Stromal cell of bone marrow (primary cell): Measurements from ENCODE around the gene PPARA.

Experiments
- DNase-seq: peaks from one replicate; pipeline ENCODE4 v3.0.0-alpha.2; 2012; ENCODE audit warnings: low read depth

Gene PPARA

DNA sequence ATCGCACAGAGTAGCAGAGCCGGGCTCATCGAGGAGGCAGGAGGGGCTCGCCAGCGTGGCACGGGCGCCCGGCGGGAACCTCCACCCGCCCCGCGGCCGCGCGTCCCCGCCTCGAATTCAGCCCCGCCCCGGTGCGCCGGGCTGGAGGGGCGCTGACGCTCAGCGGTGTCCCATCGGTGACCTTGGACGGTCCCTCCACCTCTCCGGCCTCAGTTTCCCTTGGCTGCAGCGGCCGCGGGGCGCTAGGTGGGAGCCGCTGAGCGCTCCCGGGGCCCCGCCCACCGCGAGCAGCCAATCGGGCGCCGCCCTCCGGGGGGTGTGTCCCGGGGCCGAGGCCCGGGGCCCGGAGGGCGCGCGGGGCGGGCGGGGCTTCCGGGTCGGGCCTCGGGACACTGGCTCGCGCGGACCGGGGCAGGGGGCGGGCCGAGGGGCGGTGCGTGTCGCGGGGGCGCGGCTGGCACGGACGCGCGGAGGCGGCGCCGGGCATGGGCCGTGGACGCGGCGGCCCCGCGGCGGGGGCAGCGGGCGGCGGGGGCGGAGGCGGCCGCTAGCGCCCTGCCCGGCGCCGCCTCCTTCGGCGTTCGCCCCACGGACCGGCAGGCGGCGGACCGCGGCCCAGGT lies at the start of gene PPARA:
PPARA (plus strand) TSS at position 493 of the 621 bp plus-strand sequence. CDS start 47,858 bp downstream, outside the sequence.
- DNase-seq: peak; percentile 72

GRCh38 chr22:46102159-46102558 lies 48.2 kb upstream of the PPARA start:
- DNase-seq: no peak

DNA sequence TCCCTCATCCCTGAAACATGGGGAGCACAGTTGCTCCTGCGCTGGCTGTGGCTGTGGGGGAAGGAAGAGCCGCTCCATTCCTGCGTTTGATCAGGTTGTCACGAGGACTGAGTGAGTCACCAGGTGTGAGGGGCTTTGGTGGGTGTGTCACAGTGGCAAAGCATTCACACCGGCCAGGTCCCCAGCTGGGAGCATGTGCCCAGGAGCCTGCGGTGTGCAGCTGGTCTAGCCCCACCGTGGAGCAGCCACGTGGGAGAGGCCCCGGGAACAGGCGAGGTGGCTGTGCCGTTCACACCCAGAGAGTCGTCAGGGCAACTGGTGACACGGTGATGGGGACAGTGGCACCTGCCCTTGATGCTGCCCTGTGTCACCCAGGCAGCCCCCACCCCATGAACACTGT lies 47.6 kb upstream of the PPARA start:
- no peak for DNase-seq

GRCh38 chr22:46103181-46103580 lies 47.1 kb upstream of the PPARA start:
- no peak for DNase-seq

DNA sequence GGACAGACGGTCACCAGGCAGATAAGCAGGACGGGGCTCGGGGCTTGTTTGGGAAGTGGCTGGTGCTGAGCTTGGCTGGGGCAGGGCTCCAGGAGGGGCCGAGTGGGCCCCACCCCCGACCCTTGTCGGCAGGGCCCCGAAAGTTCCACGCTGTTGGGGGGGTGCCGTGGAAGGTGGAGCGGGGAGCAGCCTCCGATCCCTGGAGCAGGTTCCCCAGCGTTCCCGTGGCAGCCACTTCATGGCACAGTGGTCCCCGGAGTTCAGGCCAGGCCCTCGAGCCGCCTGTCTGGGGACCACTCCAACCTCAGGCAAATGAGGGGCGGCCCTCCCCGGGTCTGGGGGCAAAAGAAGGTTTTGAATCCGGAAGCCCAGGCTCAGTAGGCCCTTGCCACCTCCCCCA lies 46.7 kb upstream of the PPARA start:
- DNase-seq: no peak

DNA sequence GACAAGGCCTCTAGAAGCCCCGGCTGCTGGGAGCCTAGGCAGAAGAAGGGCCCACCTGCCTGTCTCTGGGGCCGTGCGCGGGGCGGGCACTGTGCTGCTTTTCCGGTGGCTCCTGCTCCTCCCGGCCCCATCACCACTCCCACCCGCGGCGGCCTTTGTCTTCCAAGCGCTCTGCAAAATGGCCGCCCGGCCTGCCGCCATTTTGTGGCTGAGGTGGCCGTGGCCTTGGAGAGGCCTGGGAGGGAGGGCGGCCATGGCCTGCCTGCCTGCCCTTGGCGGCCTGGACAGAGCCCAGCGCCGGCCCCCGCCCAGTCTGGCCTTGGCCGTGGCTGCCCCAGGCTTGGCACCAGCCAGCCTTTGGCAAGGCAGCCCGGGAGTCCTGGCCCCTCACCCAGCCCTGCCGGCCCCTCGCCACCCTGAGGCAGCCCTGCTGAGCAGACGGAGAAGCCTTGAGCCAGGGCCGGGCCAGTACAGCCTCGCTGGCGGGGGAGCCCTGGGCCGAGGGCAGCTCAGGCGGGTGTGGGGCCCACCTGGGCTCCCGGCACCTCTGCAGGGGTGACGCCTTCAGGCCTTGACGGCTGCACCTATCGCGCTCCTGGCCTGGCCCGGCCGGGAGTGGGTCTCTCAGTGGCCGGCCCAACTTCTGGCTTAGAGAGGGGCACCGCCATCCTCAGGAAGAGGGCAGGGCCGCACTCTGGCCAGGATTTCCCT lies 46.0 kb upstream of the PPARA start:
- DNase-seq: no peak

GRCh38 chr22:46104881-46105493 lies 45.3 kb upstream of the PPARA start:
- no peak for DNase-seq

DNA sequence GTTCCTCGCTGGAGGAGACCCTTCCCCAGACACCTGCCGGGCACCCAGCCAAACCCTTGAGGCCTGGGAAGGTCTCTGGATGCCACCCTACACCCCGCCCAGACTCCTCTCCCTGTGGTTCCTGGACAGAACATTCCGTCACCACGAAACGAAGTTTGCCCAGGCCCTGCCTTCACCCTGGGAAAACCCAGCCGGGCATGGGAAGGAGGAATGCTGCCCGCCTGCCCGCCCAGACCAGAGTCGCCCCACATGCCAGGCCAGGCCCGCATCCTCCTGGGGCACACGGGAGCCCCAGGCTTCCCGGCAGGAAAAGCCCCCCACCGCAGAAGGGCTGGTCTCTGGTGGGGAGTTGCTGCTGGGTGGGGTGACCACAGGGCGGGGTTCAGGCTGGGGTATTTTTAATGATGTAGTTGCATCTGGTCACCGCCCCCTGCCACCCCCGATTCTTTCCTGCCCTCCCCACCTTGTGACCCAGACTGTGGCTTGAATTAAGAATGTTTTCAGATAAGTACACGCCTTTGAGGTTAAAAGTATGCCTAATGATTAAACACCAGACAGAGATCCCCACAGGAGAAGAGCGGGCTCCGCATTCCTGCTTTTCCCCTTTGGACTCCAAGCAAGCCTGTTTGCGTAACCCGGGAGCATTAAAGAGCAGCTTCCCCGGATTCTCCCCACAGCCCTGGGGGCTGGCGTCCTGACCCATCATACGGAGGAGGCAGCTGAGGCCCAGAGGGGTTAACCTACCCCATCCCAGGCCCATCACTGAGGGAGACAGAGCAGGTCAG lies 44.6 kb upstream of the PPARA start:
- peak; percentile 54 for DNase-seq

DNA sequence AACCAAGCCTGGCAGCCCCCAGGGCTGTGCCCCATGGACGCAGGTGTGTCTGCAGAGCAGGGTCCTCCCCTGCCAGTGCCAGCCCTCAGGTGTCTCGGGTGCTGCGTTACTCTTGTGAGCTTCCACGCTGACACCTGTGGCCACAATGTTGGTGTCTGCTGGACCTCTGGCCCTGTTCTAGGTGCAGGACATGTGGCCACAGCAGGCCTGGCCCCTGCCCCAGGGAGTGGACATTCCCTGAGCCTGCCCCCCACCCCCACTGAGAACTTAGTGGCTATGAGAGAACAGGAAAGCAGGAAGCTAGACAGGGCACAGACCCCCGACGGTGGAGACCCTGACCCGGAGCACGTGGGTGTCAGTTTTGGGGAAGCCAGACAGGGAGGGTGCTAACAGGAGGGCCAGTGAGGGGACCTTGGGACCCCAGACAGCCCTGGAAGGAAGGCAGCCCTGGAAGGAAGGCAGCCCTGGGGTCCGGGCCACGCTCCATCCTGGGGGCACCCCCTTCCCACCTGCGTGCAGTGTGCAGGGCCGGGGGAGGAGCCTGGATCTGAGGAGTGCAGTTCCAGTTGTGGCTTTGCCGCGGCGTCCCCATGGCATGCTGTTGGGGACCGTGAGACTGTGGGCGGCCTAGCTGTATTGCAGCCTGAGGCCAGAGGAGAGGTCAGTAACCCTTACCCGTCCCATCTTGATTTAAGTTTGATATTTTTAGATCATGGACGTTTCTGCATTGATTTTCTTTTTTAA lies 43.9 kb upstream of the PPARA start:
- no peak for DNase-seq

DNA sequence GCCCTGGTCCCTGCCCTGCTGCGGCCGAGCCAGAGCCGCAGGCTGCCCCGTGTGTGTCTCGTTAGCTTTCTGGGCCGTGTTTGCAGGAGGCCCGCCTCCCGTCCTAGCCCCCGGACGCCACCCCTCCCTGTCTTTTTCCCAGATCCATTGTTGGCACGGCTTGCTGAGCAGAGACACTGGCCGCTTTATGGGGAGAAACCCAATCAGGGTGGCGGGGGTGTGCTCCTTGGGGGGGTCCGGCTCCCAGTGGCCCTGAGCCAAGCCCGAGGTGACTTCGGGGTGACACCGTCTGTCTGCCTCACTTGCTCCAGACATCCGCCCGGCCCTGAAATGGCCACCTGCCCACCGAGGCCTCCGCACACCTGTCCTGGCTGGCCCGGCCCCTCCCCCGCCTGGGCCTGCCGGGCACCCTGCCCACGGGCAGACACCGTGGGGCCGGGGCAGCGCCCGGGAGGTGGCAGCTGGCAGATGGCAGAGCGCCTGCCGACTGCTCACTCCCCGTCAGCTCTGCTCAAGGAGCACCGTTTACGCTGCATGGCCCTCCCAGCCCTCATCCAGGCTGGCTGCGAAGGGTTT lies 43.1 kb upstream of the PPARA start:
- no peak for DNase-seq

DNA sequence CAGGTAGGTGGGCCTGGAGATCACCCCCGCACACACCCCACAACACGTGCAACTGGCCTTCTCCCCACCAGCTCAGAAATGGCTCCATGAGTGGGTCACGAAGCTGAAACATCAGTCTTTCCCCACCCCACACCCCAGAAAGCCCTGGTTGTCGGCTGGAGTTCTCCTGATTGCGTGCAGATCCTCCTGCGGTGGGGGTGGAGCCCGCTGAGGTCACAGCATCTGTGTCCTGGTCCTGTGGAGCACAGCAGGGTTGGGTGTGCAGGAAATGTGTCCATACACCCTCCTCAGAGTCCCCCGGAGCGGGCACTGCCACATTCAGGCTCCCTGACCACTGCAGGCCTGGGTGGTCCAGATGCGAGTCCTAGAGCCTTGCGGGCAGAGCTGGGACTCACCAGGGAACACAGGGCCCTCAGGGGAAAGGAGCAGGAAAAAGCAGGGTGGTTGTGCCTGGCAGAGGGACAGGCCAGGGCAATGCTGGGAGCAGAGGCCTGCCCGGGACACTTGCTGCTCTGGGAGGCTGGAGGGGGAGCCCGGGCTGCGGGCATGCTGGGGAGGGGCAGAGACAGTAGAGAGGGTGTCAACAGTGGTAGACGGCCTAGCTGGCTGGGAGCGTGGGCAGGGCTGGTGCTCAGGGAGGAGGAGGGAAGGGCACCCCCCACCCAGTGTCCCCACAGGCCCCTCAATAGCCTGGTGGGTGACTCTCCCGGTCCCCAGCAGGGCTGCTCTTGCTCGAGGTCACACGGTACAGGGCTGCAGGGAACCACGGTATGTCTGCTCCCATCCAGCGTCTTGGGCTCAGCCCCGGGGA lies 42.4 kb upstream of the PPARA start:
- DNase-seq: no peak

DNA sequence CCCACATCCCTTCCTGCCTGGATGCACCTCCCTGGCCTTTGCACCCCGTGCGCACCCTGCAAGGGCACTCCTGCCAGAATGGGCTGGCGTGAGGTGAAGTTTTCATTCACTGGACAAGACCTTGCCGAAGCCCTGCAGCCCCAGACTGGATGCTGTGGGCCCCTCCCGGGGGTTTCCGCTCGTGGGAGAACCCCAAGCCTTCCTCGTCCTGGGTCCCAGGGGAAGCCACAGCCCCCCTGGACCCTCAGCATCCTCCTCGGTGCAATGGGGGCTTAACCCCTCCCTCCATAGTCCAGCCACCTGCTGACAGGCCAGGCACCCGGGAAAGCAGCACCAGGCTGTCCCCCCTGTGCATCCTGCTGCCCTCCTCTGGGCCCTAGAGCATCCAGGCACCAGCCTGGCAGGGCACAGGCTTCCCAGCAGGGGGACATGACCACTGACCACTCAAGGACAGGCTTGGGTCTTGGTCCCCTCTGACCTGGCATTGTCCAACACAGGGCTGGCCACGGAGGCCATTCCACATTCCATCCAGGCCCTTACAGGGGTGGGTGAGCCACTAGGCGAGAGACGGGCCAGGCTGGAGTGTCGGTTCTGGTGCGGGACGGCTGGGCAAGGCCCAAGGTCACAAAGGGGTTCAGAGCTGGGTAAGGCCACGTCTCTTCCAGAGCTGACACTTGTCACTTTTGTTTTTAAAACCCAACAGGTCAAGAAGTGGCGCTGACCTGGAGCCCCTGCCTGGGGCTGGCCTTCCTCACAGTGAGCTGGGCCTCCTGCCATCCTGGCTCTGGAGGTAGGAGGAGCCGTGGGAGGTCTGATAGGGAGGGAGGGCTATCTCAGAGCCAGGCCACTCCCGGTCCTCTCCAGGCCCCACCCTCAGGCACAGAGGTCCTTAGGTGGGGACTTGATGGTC lies 41.5 kb upstream of the PPARA start:
- no peak for DNase-seq

- no peak for DNase-seq
Measured at GRCh38 chr22:46109474-46110003, 40.8 kb upstream of the PPARA start.

DNA sequence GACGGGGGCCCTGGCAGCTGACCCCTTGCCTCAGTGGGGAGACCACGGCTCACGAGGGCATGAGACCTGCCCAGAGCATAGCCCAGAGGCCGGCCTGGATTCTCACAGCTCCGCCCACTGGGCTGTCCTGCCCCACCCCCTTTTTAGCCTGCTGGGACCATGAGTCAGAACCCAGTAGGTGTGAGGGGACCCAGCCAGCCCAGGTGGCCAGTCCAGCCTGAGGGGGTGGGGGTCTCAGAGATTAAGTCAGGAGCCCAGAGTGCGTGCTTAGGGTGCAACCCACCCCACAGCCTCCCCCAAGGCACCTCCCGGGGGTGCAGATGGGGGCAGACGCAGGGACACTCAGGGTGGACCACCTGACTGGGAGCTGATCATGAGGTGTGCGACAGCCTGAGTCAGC lies 40.1 kb upstream of the PPARA start:
- no peak for DNase-seq

DNA sequence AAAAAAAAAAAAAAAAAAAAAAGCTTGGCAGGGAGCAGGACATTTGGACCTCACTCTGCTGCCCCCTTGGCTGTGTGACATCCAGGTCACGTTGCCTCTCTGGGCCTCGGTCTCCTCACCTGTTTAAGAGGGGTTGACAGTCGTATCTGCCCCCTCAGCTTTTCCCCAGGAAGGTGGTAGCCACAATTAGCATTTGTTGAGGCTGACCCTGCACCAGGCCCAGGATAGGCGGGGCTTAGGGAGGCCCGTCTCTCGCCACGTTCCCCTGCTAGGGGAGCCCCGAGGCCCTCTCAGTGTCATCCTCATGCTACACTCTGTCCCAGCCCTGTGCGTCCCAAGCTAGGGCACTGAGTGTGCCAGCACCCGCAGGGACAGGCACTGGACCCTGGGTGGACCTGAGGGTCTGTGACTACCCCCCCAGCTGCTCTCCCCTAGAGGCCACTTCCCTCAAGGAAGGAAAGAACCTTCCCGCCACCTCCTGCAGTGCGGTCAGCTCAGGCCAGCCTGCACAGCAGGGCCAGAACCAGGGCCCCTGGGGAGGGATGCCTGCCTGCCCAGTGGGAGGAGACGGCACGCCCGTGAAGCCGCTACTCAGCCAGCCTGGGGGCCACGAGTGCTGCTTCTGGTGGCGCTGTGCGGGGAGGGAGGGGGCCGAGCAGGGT lies 38.5 kb upstream of the PPARA start:
- no peak for DNase-seq

DNA sequence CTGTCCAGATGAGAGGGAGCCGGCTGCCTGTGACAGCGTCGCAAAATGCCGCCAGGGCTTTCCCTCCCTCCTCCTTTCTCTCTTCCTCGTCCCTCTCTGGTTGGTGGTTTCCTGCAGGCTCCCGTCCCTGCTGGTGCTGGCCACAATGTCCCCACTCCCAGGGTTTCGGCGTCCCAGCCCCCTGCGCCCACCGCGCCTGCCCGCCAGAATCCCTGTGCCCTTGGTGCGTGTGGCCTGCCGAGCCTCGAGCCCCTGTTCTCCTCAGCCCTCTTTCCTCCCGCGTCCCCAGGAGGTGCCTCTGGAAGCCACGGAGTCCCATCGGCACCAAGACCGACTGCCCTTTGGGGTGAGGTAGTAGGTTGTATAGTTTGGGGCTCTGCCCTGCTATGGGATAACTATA lies 37.9 kb upstream of the PPARA start:
- no peak for DNase-seq

GRCh38 chr22:46113110-46113909 lies 37.0 kb upstream of the PPARA start:
- no peak for DNase-seq

- no peak for DNase-seq
Measured at GRCh38 chr22:46113910-46114517, 36.3 kb upstream of the PPARA start.
